Activated T-cell treated with anti-CD3 and anti-CD28 coated beads, Interleukin-2, amount 50 U/mL, for 48 hours (primary cell): Measurements from ENCODE around the gene TSC1.

ENCODE experiments used
- DNase-seq, 2 experiments: peaks; one replicate each; pipeline ENCODE4 v3.0.0-alpha.2; 2020

The TSC1 gene

GRCh38 chr9:132886334-132886725, 58.1 kb downstream of the TSC1 start:
- no peak for DNase-seq

- DNase-seq, result no peak
These were observed 58.6 kb downstream of the TSC1 start for GRCh38 chr9:132885720-132886333.

- no peak for DNase-seq
These were observed 60.8 kb downstream of the TSC1 start for GRCh38 chr9:132883349-132884294.

- DNase-seq, result no peak
These were observed 61.8 kb downstream of the TSC1 start for GRCh38 chr9:132882616-132883015.

- DNase-seq, result no peak
These were observed 62.6 kb downstream of the TSC1 start for GRCh38 chr9:132881826-132882225.

- no peak for DNase-seq
These were observed 64.1 kb downstream of the TSC1 start for GRCh38 chr9:132880324-132880661.

GRCh38 chr9:132879457-132880323, 64.7 kb downstream of the TSC1 start:
- no peak for DNase-seq

GRCh38 chr9:132878695-132879456, 65.5 kb downstream of the TSC1 start, which contains the start of gene SPACA9:
SPACA9 (plus strand) TSS chr9:132878898; CDS start chr9:132883948, 5,050 bp downstream.
- peak; percentile 34 to 50 for DNase-seq

- peak; percentile 78 to 86 for DNase-seq
These were observed 66.4 kb downstream of the TSC1 start, which contains the start of gene AK8 for GRCh38 chr9:132877824-132878694. AK8 (minus strand) TSS chr9:132878284; CDS start chr9:132878255, 29 bp downstream.

GRCh38 chr9:132877458-132877823, 67.0 kb downstream of the TSC1 start:
- no peak for DNase-seq

- DNase-seq, result no peak
These were observed 67.6 kb downstream of the TSC1 start for GRCh38 chr9:132876849-132877248.

- DNase-seq, result no peak
These were observed 69.3 kb downstream of the TSC1 start for GRCh38 chr9:132875159-132875558.

GRCh38 chr9:132873403-132873802, 71.0 kb downstream of the TSC1 start:
- no peak for DNase-seq

- DNase-seq, result no peak
These were observed 75.2 kb downstream of the TSC1 start for GRCh38 chr9:132869266-132869665.

GRCh38 chr9:132866898-132867297, 77.5 kb downstream of the TSC1 start:
- DNase-seq, result no peak

- DNase-seq, result no peak
These were observed 79.7 kb downstream of the TSC1 start for GRCh38 chr9:132864691-132865090.

GRCh38 chr9:132864277-132864676, 80.1 kb downstream of the TSC1 start:
- no peak for DNase-seq

GRCh38 chr9:132863096-132863495, 81.3 kb downstream of the TSC1 start:
- no peak for DNase-seq

- no peak for DNase-seq
These were observed 81.9 kb downstream of the TSC1 start for GRCh38 chr9:132862533-132862932.

- no peak for DNase-seq
These were observed 82.8 kb downstream of the TSC1 start for GRCh38 chr9:132861666-132862065.

GRCh38 chr9:132858751-132859150, 85.7 kb downstream of the TSC1 start:
- DNase-seq, result no peak
